ENCODE measurements around the gene CDRT15.

DNA sequence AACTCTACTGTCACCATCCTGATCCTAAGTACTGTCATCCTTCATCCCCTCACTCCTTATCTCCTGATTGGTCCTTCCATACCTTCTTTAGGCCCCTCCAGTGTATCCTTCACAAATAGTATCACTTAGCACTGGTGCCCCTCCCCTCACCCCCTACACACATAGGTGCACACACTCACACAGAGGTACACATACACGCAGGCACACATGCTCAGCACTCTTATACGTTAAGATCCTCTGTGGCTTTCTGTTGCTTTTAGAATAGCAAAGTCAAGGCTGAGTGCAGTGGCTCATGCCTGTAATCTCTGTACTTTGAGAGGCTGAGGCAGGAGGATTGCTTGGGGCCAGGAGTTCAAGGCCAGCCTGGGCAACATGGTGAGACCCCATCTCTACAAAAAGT, 32.1 kb downstream of the CDRT15 start:
- TF ChIP-seq, protein P1, sequence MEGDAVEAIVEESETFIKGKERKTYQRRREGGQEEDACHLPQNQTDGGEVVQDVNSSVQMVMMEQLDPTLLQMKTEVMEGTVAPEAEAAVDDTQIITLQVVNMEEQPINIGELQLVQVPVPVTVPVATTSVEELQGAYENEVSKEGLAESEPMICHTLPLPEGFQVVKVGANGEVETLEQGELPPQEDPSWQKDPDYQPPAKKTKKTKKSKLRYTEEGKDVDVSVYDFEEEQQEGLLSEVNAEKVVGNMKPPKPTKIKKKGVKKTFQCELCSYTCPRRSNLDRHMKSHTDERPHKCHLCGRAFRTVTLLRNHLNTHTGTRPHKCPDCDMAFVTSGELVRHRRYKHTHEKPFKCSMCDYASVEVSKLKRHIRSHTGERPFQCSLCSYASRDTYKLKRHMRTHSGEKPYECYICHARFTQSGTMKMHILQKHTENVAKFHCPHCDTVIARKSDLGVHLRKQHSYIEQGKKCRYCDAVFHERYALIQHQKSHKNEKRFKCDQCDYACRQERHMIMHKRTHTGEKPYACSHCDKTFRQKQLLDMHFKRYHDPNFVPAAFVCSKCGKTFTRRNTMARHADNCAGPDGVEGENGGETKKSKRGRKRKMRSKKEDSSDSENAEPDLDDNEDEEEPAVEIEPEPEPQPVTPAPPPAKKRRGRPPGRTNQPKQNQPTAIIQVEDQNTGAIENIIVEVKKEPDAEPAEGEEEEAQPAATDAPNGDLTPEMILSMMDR (optimal IDR thresholded peaks at IDR 0.05 in 1 of 3, IDR thresholded peaks at IDR 0.05 in 1 of 3, conservative IDR thresholded peaks at IDR 0.05 in 1 of 3; ENCODE audit: extremely low read depth in 1 of 3, insufficient read depth in 2 of 3, low read length in 3 of 3) = no peak
- no peak for TF ChIP-seq EZH2 (IDR thresholded peaks at IDR 0.05; ENCODE audit: low read length)
